ENCODE data around the gene LRRC58.

- no peak for TF ChIP-seq CTCF (IDR thresholded peaks at IDR 0.05; ENCODE audit: insufficient read depth, low read length, poor library complexity, severe bottlenecking)
- TF ChIP-seq EZH2phosphoT487 (conservative IDR thresholded peaks at IDR 0.05; ENCODE audit: low read length), result no peak
Observed at GRCh38 chr3:120349855-120350125, 636 bp upstream of the LRRC58 start.

Data from SU-DHL-6 (cell line).